OCI-LY1 (cell line): ENCODE data around the gene CLSTN2.

Experiments used
- CTCF ChIP-seq: fragments of 200-600 bp; sonication (generic), shearing (Covaris generic); IDR thresholded peaks from 2 replicates; pipeline ENCODE4 v1.5.1; 2017; ENCODE audit warnings: mild to moderate bottlenecking, antibody characterized with exemption, low read length, moderate library complexity, mixed read lengths
- EZH2 ChIP-seq: fragments of 200-600 bp; sonication (generic), shearing (Covaris generic); IDR thresholded peaks from 2 replicates; pipeline ENCODE4 v1.8.0; 2017; ENCODE audit warnings: borderline replicate concordance, mixed run types, mild to moderate bottlenecking, antibody characterized with exemption, low read length, moderate library complexity, mixed read lengths

GRCh38 chr3:140395134-140396075 is 460.4 kb downstream of the CLSTN2 start:
- no peak for TF ChIP-seq CTCF
- TF ChIP-seq EZH2, result no peak
